22Rv1 (cell line): ENCODE measurements around the gene ADCY5.

Experiments
- H3K27ac ChIP-seq: fragments of 450-650 bp; 2 replicates; pipeline ENCODE4 v1.5.1; 2017
- CTCF ChIP-seq: fragments of 450-650 bp; IDR thresholded peaks from 2 replicates; pipeline ENCODE4 v1.5.1; 2017; ENCODE audit warnings: mild to moderate bottlenecking
- ZFX ChIP-seq: fragments of 450-650 bp; IDR thresholded peaks from 2 replicates; pipeline ENCODE4 v1.6.1; 2017; ENCODE audit warnings: antibody characterized with exemption, borderline replicate concordance

Gene ADCY5

GRCh38 chr3:123429362-123430125 is 19.3 kb downstream of the ADCY5 start:
- TF ChIP-seq ZFX (no peak), CTCF (no peak)

GRCh38 chr3:123424999-123425712 is 23.7 kb downstream of the ADCY5 start:
- H3K27ac ChIP-seq = no peak overlapping the region
- TF ChIP-seq ZFX (no peak), CTCF (no peak)

More at GRCh38 chr3:123429362-123430125, 19.3 kb downstream of the ADCY5 start:
- H3K27ac ChIP-seq = no peak overlapping the region

- H3K27ac ChIP-seq = no peak overlapping the region
These were observed 24.4 kb downstream of the ADCY5 start for GRCh38 chr3:123424321-123424998.

GRCh38 chr3:123423806-123424205 is 25.1 kb downstream of the ADCY5 start:
- TF ChIP-seq ZFX (no peak), CTCF (no peak)
- H3K27ac ChIP-seq = no peak overlapping the region

More at GRCh38 chr3:123424321-123424998, 24.4 kb downstream of the ADCY5 start:
- TF ChIP-seq CTCF = no peak
- TF ChIP-seq ZFX = no peak

- TF ChIP-seq CTCF (no peak), ZFX (no peak)
- H3K27ac ChIP-seq = no peak overlapping the region
These were observed 25.9 kb downstream of the ADCY5 start for GRCh38 chr3:123423031-123423430.

GRCh38 chr3:123422457-123422856 is 26.4 kb downstream of the ADCY5 start:
- TF ChIP-seq CTCF (no peak), ZFX (no peak)
- no peak overlapping the region for H3K27ac ChIP-seq
